Fibroblast of peridontal ligament (primary cell): Measurements from ENCODE around the gene CAMK2G.

Source experiments
- DNase-seq: peaks from one replicate; pipeline ENCODE4 v3.0.0-alpha.2; 2010; ENCODE audit errors: extremely low read depth

Gene CAMK2G

DNA sequence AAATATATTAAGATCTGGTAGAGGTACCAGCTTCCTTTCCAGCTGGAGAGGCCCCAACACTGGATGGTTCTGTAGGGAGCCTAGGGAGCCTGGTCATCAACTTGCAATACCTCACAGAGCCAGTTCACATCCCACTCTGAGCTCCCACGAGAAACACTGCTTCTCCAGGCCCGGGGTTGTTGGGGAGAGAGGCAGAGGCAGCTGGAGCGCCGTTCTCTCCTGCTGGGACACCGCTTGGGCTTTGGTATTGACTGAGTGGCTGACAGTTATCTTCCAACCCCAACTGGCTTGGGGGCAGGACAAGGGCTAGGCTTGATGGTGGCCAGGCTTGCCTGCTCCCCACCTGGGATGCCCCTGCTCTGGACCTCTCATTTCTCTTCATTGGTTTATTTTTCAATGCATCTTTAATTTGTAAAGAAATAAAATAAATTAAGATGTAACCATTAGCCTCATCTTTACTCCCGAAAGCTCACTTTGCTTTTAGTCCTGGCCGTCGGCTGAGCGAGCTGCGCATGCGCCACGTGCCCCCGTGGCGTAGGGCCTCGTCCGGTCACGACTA, 102.6 kb downstream of the CAMK2G start:
- peak; percentile 79 for DNase-seq

- no peak for DNase-seq
Observed at GRCh38 chr10:73769396-73769795, 105.0 kb downstream of the CAMK2G start.

DNA sequence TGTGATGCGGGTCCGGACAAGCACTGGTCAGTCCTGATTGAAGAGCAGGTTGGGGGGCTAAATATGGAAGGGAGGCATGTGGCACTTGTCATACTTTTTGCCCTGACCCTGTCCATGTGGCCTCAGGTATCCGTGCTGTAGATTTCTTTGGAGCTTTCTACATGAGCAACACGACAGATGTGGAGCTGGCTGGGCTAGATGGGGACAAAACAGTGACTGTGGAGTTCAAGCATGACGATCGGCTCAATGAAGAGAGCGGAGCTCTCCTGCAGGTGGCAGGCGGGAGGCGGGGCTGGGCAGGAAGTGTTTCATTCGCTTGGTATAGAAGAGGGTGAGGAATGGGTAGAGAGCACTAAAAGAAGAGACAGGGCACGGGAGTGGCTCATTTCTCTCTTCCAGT, 105.5 kb downstream of the CAMK2G start:
- DNase-seq: no peak

DNA sequence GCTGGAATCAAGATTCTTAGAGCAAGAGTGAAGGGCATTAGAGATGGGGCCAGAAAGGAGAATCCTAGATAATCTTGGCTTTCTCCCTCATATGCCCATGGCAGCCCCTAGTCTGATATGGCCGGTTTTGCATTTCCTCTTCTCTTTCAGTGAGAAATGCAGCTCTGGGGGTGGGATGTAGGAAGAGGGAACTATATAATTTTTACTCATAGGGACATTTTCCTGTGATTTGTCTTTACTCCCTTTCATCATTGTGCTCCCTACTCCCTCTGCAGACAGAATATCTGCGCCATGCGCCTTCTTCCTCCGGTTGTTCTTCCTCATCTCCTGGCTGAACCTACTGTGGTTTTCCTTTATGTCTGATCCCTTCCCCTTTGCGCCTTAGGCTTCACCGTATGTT, 109.3 kb downstream of the CAMK2G start:
- no peak for DNase-seq

DNA sequence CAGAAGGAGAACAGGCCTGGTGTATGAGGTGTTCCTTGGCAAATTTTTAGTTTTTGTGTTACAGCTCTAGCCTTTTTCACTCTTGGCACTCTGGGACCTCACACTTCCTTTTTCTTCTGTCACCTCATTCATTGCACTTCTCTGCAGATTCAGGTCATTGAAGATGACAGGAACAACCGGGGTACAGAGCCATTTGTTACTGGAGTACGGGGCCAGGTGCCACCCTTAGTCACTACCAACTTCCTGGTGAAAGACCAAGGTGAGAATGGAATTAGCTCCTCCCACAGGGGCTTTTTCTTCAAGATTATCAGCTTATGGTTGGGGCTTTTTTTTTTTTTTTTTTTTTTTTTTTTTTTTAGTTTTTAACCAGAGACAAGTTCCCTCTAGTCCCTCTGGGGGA, 111.0 kb downstream of the CAMK2G start:
- no peak for DNase-seq

GRCh38 chr10:73762915-73763314, 111.4 kb downstream of the CAMK2G start:
- DNase-seq: no peak
